ENCODE measurements around the gene U2AF1L4.

The U2AF1L4 gene

GRCh38 chr19:35740423-35741202 is 4.6 kb downstream of the U2AF1L4 start:
- DNase-seq (ENCODE audit: low read depth), result peak; percentile 80

GRCh38 chr19:35740108-35740422 is 5.2 kb downstream of the U2AF1L4 start:
- no peak for DNase-seq (ENCODE audit: low read depth)

- DNase-seq (ENCODE audit: low read depth), result no peak
These were observed 5.7 kb downstream of the U2AF1L4 start for GRCh38 chr19:35739275-35740107.

GRCh38 chr19:35738887-35739229 is 6.4 kb downstream of the U2AF1L4 start:
- no peak for DNase-seq (ENCODE audit: low read depth)

- DNase-seq (ENCODE audit: low read depth), result no peak
These were observed 7.0 kb downstream of the U2AF1L4 start for GRCh38 chr19:35738021-35738886.

GRCh38 chr19:35736913-35737886 is 8.0 kb downstream of the U2AF1L4 start:
- no peak for DNase-seq (ENCODE audit: low read depth)

GRCh38 chr19:35734889-35735288 is 10.3 kb downstream of the U2AF1L4 start:
- no peak for DNase-seq (ENCODE audit: low read depth)

- DNase-seq (ENCODE audit: low read depth), result no peak
These were observed 10.9 kb downstream of the U2AF1L4 start for GRCh38 chr19:35734273-35734672.

GRCh38 chr19:35733180-35734125 is 11.8 kb downstream of the U2AF1L4 start:
- no peak for DNase-seq (ENCODE audit: low read depth)

- DNase-seq (ENCODE audit: low read depth), result no peak
These were observed 12.6 kb downstream of the U2AF1L4 start for GRCh38 chr19:35732540-35733179.

- no peak for DNase-seq (ENCODE audit: low read depth)
These were observed 13.3 kb downstream of the U2AF1L4 start for GRCh38 chr19:35731779-35732405.

- no peak for DNase-seq (ENCODE audit: low read depth)
These were observed 13.9 kb downstream of the U2AF1L4 start for GRCh38 chr19:35731353-35731752.

- no peak for DNase-seq (ENCODE audit: low read depth)
These were observed 14.9 kb downstream of the U2AF1L4 start for GRCh38 chr19:35730326-35730725.

- DNase-seq (ENCODE audit: low read depth), result no peak
These were observed 15.5 kb downstream of the U2AF1L4 start for GRCh38 chr19:35729763-35730162.

- no peak for DNase-seq (ENCODE audit: low read depth)
These were observed 16.2 kb downstream of the U2AF1L4 start for GRCh38 chr19:35729021-35729420.

- DNase-seq (ENCODE audit: low read depth), result no peak
These were observed 17.1 kb downstream of the U2AF1L4 start for GRCh38 chr19:35727956-35728706.

- DNase-seq (ENCODE audit: low read depth), result no peak
These were observed 17.9 kb downstream of the U2AF1L4 start for GRCh38 chr19:35727053-35727955.

Measured in stimulated activated CD8-positive, alpha-beta memory T cell treated with anti-CD3 and anti-CD28 coated beads, Interleukin-15, amount 100 ng/mL, for 24 hours (primary cell).